Lower leg skin (tissue), 4 donors: ENCODE results near the gene NTMT1. TPM values are rescaled to one million over a fixed set of nuclear protein-coding genes. Genes with fewer than 3 reads are reported as not detected.

Experiments
- DNase-seq, 2 donors: peaks; one replicate each; pipeline ENCODE4 v3.0.0-alpha.2; 2019; ENCODE audit warnings: low spot score in 2 of 2
- H3K4me3 ChIP-seq: fragments of 200-600 bp; sonication (generic); 2 replicates; pipeline ENCODE4 v1.5.1; 2017; ENCODE audit warnings: mild to moderate bottlenecking, low read depth; ENCODE audit not compliant: poor library complexity, severe bottlenecking
- POLR2A ChIP-seq, 2 donors: fragments of 450-650 bp; IDR thresholded peaks; one replicate each; pipeline ENCODE4 v1.6.1; 2016 to 2017; ENCODE audit warnings: antibody characterized with exemption in 2 of 2, mild to moderate bottlenecking in 1 of 2, moderate library complexity in 1 of 2
- WGBS, 2 donors: methylation state at CpG; one replicate each; pipeline ENCODE4 v1.1.5; 2018; 5-methylcytosine and 5-hydroxymethylcytosine counted together
- intact Hi-C: fragments of 100-400 bp; cut with DNase I; formaldehyde crosslinking; loops from one replicate; pipeline ENCODE4 v1.15.0; 2023; ENCODE audit warnings: low total_unique reads
- total RNA-seq, 4 donors: library from RNA; depleted of rRNA; stranded (reverse); fragments of >200 nt; gene quantifications; one replicate each; pipeline ENCODE4 v1.1.0, GENCODE V29; 2016
- TF ChIP-seq, protein P1 (sequence below), 3 donors: fragments of 450-650 bp; IDR thresholded peaks; one replicate each; pipeline ENCODE4 v1.5.1; 2016; ENCODE audit warnings: antibody characterized with exemption in 3 of 3, mild to moderate bottlenecking in 3 of 3, moderate library complexity in 2 of 3

NTMT1 gene
- total RNA-seq, 4 donors from 2014 or later = 19.7 to 31.0 (median 25.7) TPM

DNA sequence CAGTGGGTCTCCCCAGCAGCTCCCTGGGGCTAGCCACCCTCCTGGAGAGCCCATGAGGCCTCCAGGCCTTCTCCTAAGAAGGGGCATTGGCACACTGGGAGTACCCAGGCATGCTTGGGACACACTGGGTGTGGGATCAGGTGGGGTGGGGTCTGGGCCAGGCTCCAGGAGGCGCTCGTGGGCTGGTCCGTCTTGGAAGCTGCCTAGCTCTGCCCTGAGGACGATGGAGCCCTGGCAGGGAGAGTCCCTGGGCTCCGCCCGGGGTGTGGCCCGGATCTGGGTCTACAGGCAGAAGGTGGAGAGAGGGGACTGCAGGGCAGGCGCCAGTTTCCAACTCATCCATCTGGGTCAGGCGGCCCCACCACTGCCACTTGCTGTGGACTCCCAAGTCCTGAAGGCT is 41.9 kb downstream of the NTMT1 start:
- WGBS, 2 donors = 14 to 34% methylated on average over 9 of the region's 9 CpGs
- DNase-seq = no peak
- intact Hi-C loops = no loop called here
- no peak overlapping the region for H3K4me3 ChIP-seq
- TF ChIP-seq, protein P1, sequence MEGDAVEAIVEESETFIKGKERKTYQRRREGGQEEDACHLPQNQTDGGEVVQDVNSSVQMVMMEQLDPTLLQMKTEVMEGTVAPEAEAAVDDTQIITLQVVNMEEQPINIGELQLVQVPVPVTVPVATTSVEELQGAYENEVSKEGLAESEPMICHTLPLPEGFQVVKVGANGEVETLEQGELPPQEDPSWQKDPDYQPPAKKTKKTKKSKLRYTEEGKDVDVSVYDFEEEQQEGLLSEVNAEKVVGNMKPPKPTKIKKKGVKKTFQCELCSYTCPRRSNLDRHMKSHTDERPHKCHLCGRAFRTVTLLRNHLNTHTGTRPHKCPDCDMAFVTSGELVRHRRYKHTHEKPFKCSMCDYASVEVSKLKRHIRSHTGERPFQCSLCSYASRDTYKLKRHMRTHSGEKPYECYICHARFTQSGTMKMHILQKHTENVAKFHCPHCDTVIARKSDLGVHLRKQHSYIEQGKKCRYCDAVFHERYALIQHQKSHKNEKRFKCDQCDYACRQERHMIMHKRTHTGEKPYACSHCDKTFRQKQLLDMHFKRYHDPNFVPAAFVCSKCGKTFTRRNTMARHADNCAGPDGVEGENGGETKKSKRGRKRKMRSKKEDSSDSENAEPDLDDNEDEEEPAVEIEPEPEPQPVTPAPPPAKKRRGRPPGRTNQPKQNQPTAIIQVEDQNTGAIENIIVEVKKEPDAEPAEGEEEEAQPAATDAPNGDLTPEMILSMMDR (IDR thresholded peaks at IDR 0.05) = no peak
- TF ChIP-seq POLR2A (IDR thresholded peaks at IDR 0.05) = no peak

DNA sequence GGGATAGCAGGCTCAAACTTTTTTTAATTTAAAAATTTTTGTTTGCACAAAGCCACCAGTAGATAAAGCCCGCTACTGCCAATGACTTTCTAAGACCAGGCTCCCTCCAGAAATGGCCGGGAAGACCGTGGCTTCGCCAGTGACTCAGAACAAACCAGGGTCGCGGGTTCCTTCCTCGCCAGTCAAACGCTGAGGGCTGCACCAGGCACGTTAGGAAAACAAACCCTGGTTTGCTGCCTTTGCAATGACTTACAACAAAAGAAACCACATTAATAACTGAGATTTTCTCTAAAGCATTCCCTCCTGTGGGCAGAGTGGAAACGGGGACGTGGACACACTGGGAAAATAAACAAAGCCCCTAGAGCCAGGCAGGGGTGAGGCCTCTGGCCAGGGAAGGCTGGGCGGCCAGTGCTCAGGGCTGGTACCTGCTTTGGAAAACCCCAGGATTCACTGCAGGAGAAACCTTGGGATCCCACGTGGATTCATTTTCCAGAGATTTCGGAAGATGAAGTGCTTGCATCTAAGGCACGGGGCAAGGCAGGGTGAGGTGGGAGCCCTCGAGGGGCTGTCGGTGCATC is 43.3 kb downstream of the NTMT1 start:
- TF ChIP-seq POLR2A (IDR thresholded peaks at IDR 0.05) = no peak
- TF ChIP-seq, protein P1 (IDR thresholded peaks at IDR 0.05) = no peak
- WGBS, 2 donors = 52 to 55% methylated on average over 17 of the region's 17 CpGs
- H3K4me3 ChIP-seq = no peak overlapping the region
- intact Hi-C loops = no loop called here
- no peak for DNase-seq

DNA sequence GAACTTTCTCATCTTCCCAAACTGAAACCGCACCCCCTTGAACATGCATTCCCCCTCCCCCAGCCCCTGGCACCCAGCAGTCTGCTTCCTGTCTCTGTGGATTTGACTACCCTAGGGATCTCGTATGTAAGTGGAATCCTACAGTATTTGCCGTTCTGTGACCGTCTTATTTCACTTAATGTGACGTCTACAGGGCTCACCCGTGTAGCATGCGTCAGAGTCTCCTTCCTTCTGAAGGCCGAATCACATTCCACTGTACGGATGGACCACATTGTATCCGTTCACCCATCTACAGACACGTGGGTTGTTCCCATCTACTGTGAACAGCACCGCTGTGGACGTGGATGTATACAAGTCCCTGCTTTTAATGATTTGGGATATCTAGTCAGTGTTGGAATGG is 44.0 kb downstream of the NTMT1 start:
- no peak overlapping the region for H3K4me3 ChIP-seq
- intact Hi-C loops = no loop called here
- 80 to 82% methylated on average over 13 of the region's 13 CpGs for WGBS, 2 donors
- TF ChIP-seq POLR2A (IDR thresholded peaks at IDR 0.05) = no peak
- TF ChIP-seq, protein P1 (IDR thresholded peaks at IDR 0.05) = no peak
- no peak for DNase-seq

DNA sequence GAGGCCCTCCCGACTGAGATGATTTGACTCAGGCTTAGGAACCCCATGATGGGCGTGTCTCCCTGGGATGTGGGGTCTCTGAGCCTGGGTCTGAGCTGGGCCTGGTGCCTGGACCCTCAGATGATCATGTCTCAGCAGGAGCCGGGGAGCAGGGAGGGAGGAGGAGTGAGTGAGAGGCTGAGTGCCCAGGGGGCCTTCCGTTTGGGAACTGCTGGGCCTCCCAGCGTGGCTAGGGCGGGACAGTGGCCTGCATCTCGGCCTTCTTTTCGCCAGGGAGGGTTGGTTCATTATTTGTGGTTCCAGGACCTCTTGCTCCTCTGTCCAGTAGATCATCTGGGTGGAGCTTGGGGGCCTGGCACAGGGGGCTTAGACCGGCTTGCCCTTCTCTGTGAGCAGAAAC is 45.1 kb downstream of the NTMT1 start:
- no peak overlapping the region for H3K4me3 ChIP-seq
- DNase-seq = no peak
- TF ChIP-seq POLR2A (IDR thresholded peaks at IDR 0.05) = no peak
- TF ChIP-seq, protein P1 (IDR thresholded peaks at IDR 0.05) = no peak
- intact Hi-C loops = no loop called here
- 69 to 78% methylated on average over 9 of the region's 9 CpGs for WGBS, 2 donors

DNA sequence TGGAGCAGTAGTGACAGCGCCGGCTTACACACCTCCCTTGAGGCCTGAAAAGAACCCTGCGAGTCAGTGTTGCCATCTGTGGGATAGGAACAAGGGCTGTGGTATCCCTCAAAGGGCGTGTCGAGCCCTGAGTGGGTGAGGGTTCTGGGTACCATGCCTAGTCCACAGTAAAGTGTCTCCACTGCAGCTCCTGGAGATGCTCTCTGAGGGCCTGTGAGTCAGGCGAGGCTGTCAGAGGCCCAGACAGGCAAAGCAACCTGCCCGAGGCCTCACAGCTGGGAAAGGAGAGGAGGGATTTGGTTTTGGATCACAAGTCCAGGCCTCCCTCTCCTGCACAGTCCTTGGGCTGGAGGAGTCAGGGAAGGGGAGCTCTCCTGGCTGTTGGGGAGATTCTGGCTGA is 45.6 kb downstream of the NTMT1 start:
- intact Hi-C loops = no loop called here
- TF ChIP-seq, protein P1 (IDR thresholded peaks at IDR 0.05) = no peak
- no peak for TF ChIP-seq POLR2A (IDR thresholded peaks at IDR 0.05)
- DNase-seq = no peak
- 40 to 55% methylated on average over 7 of the region's 7 CpGs for WGBS, 2 donors
- no peak overlapping the region for H3K4me3 ChIP-seq

DNA sequence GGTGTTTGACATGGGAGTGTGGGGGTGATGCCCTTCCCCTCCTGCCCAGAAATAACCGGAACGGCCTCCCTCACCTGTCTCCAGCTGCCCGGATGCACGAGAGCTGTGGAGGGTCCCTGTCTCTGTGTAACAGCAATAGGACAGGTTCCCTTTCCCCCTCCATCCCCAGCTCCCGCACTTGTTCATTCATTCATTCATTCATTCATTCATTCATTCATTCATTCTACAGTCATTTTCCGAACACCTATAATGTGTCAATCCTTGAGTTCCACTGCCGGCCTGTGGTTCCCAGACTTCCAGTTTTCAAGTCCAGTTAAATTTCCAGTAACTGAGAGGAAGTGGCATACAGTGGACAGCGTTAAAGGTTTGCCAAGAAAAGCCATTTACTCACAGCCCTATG is 46.7 kb downstream of the NTMT1 start:
- intact Hi-C loops = no loop called here
- no peak overlapping the region for H3K4me3 ChIP-seq
- 81 to 86% methylated on average over 8 of the region's 8 CpGs for WGBS, 2 donors
- no peak for TF ChIP-seq POLR2A (IDR thresholded peaks at IDR 0.05)
- TF ChIP-seq, protein P1 (IDR thresholded peaks at IDR 0.05) = no peak
- DNase-seq = no peak
